Measurements from ENCODE around the gene CFTR. TPM values are rescaled to one million over a fixed set of nuclear protein-coding genes. Genes with fewer than 3 reads are reported as not detected.
A peak's percentile ranks its signal among the peaks of the same experiment; 100 is the strongest.

The CFTR gene
- polyA plus RNA-seq, 4 donors, result 23.5 to 51.0 (median 26.5) TPM

- 70 to 75% (median 74%) methylated on average over 3 of the region's 3 CpGs for WGBS, 3 donors
- H3K4me1 ChIP-seq (ENCODE audit: control insufficient read depth in 3 of 3, insufficient read depth in 2 of 3, low read depth in 1 of 3, low read length in 2 of 3), result peaks cover 0 to 33% (median 2%) of the 10 kb centered on the region in 3 donors
- H3K27ac ChIP-seq (ENCODE audit: low read depth in 1 of 3, low read length in 2 of 3), result peak overlapping the region in 1 of 3 donors; percentile 75
- H3K4me3 ChIP-seq (ENCODE audit: low read depth in 1 of 3, low read length in 3 of 3), result no peak overlapping the region
- peaks cover 0 to 4% (median 0%) of the 10 kb centered on the region in 3 donors for H3K36me3 ChIP-seq (ENCODE audit: control insufficient read depth in 3 of 3, insufficient read depth in 2 of 3, low read depth in 1 of 3, low read length in 3 of 3)
- peaks cover 0 to 3% of the 10 kb centered on the region in 2 donors for H3K9me3 ChIP-seq (ENCODE audit: control insufficient read depth in 2 of 2, insufficient read depth in 1 of 2, low read depth in 1 of 2, low read length in 1 of 2)
- FAIRE-seq (no peak), DNase-seq (peak in 1 of 2 donors; percentile 72)
- H3K27me3 ChIP-seq (ENCODE audit: control insufficient read depth in 3 of 3, insufficient read depth in 3 of 3, low read length in 3 of 3), result no peaks in the 10 kb centered on the region
These were observed 195.9 kb downstream of the CFTR start for GRCh38 chr7:117675497-117676435.

DNA sequence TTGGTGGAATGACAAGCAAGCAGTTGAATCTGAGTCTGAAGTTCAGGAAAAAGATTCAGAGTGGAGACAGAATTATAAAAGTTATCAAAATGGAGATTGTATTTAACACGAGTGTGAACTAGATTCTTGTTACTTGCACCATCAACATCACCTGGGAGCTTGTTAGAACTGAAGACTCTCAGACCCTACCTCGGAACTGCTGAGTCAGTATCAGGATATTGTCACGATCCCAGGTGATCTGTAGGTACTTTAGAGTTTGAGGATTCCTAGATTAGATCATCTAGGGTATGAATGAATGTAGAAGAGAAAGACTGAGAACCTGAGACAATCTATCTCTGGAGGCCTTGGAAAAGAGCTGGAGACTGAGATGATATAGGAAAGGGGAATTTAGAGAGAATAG is 199.3 kb downstream of the CFTR start:
- peaks cover 0 to 34% (median 10%) of the 10 kb centered on the region in 3 donors for H3K4me1 ChIP-seq (ENCODE audit: control insufficient read depth in 3 of 3, insufficient read depth in 2 of 3, low read depth in 1 of 3, low read length in 2 of 3)
- 84 to 86% (median 86%) methylated on average over 3 of the region's 3 CpGs for WGBS, 3 donors
- H3K9me3 ChIP-seq (ENCODE audit: control insufficient read depth in 2 of 2, insufficient read depth in 1 of 2, low read depth in 1 of 2, low read length in 1 of 2), result no peaks in the 10 kb centered on the region
- FAIRE-seq, result no peak
- H3K4me3 ChIP-seq (ENCODE audit: low read depth in 1 of 3, low read length in 3 of 3), result no peak overlapping the region
- no peaks in the 10 kb centered on the region for H3K36me3 ChIP-seq (ENCODE audit: control insufficient read depth in 3 of 3, insufficient read depth in 2 of 3, low read depth in 1 of 3, low read length in 3 of 3)
- no peaks in the 10 kb centered on the region for H3K27me3 ChIP-seq (ENCODE audit: control insufficient read depth in 3 of 3, insufficient read depth in 3 of 3, low read length in 3 of 3)
- DNase-seq, result no peak
- H3K27ac ChIP-seq (ENCODE audit: low read depth in 1 of 3, low read length in 2 of 3), result no peak overlapping the region

DNA sequence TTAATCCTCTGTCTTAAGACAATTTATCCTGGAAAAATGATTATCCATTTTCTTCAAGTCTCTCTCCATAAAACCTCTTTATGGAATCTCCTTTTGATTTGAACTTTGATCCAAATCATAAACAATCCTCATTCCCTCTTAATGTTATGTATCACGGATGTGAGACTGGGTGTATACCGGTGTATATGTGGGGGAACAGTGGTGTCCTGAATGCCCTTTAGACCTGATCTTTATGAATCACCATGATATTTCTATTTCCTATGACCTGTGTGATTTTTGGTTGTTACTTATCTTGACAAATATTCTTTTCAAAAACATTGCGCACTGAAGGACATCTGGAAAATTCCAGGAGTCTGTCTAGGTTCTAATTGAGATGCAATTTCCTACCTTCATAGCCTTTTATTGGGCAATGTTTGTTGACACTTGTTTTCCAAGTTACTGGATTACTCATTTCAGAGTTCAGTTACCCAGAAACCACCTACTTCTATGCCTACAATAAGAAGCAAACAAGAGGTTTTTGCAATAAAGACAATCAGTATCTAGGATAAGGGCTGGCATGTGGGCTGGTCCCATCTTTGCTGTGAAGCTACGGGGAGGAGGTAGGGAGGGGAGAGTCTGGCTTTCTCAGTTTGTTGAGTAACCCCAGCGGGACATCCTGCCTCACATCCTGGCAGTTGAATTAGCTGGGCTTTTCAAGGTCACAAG is 203.0 kb downstream of the CFTR start:
- FAIRE-seq (peak; percentile 93), DNase-seq (peak; percentile 85 to 91)
- H3K36me3 ChIP-seq (ENCODE audit: control insufficient read depth in 3 of 3, insufficient read depth in 2 of 3, low read depth in 1 of 3, low read length in 3 of 3), result no peaks in the 10 kb centered on the region
- H3K27me3 ChIP-seq (ENCODE audit: control insufficient read depth in 3 of 3, insufficient read depth in 3 of 3, low read length in 3 of 3), result no peaks in the 10 kb centered on the region
- no peaks in the 10 kb centered on the region for H3K9me3 ChIP-seq (ENCODE audit: control insufficient read depth in 2 of 2, insufficient read depth in 1 of 2, low read depth in 1 of 2, low read length in 1 of 2)
- H3K27ac ChIP-seq (ENCODE audit: low read depth in 1 of 3, low read length in 2 of 3), result peak overlapping the region; percentile 67 to 78 (median 70)
- WGBS, 3 donors, result 15 to 57% (median 34%) methylated on average over 5 of the region's 5 CpGs
- H3K4me1 ChIP-seq (ENCODE audit: control insufficient read depth in 3 of 3, insufficient read depth in 2 of 3, low read depth in 1 of 3, low read length in 2 of 3), result peaks cover 0 to 30% (median 8%) of the 10 kb centered on the region in 3 donors
- H3K4me3 ChIP-seq (ENCODE audit: low read depth in 1 of 3, low read length in 3 of 3), result no peak overlapping the region

- Histone ChIP-seq H3K9me3 (ENCODE audit: control insufficient read depth in 2 of 2, insufficient read depth in 1 of 2, low read depth in 1 of 2, low read length in 1 of 2) (no peaks in the 10 kb centered on the region), H3K4me1 (ENCODE audit: control insufficient read depth in 3 of 3, insufficient read depth in 2 of 3, low read depth in 1 of 3, low read length in 2 of 3) (peaks cover 0 to 33% (median 8%) of the 10 kb centered on the region in 3 donors), H3K27me3 (ENCODE audit: control insufficient read depth in 3 of 3, insufficient read depth in 3 of 3, low read length in 3 of 3) (no peaks in the 10 kb centered on the region), H3K4me3 (ENCODE audit: low read depth in 1 of 3, low read length in 3 of 3) (no peak overlapping the region), H3K36me3 (ENCODE audit: control insufficient read depth in 3 of 3, insufficient read depth in 2 of 3, low read depth in 1 of 3, low read length in 3 of 3) (no peaks in the 10 kb centered on the region), H3K27ac (ENCODE audit: low read depth in 1 of 3, low read length in 2 of 3) (peak overlapping the region; percentile 67 to 78 (median 70))
- WGBS, 3 donors, result 76 to 86% (median 77%) methylated on average over 8 of the region's 8 CpGs
- DNase-seq, result no peak
- FAIRE-seq, result no peak
These were observed 203.8 kb downstream of the CFTR start for GRCh38 chr7:117683430-117684175.

- Histone ChIP-seq H3K4me1 (ENCODE audit: control insufficient read depth in 3 of 3, insufficient read depth in 2 of 3, low read depth in 1 of 3, low read length in 2 of 3) (peaks cover 2 to 49% (median 10%) of the 10 kb centered on the region in 3 donors), H3K27me3 (ENCODE audit: control insufficient read depth in 3 of 3, insufficient read depth in 3 of 3, low read length in 3 of 3) (no peaks in the 10 kb centered on the region), H3K9me3 (ENCODE audit: control insufficient read depth in 2 of 2, insufficient read depth in 1 of 2, low read depth in 1 of 2, low read length in 1 of 2) (no peaks in the 10 kb centered on the region), H3K36me3 (ENCODE audit: control insufficient read depth in 3 of 3, insufficient read depth in 2 of 3, low read depth in 1 of 3, low read length in 3 of 3) (no peaks in the 10 kb centered on the region), H3K4me3 (ENCODE audit: low read depth in 1 of 3, low read length in 3 of 3) (no peak overlapping the region), H3K27ac (ENCODE audit: low read depth in 1 of 3, low read length in 2 of 3) (no peak overlapping the region)
- FAIRE-seq (no peak), DNase-seq (no peak)
These were observed 206.0 kb downstream of the CFTR start for GRCh38 chr7:117685795-117686194.

DNA sequence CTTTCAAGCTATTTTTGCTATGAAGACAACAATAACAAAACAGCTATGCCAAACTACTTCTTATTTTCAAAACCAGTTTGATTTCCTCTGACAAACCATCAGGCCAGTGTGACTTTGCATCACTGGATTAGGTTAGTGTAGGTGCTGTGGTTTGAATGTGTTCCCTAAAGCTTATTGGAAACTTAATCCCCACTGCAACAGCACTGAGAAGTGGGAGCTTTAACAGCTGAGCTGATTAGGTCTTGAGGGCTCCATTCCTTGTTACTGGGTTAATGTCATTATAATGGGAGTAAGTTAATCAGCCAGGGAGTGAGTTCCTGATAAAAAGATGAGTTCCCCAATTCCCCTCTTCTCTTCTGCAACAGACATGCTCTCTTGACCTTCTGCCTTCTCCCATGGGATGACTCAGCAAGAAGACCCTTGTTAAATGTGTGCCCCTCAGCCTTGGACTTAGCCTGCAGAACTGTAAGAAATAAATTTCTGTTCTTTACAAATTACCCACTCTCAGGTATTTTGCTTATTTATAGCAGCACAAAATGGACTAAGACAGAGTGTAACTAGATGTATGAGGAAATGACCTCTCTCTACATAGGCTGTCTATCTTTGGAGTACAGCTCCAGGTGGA is 206.6 kb downstream of the CFTR start:
- H3K27ac ChIP-seq (ENCODE audit: low read depth in 1 of 3, low read length in 2 of 3), result peak overlapping the region in 1 of 3 donors; percentile 5
- peaks cover 2 to 49% (median 10%) of the 10 kb centered on the region in 3 donors for H3K4me1 ChIP-seq (ENCODE audit: control insufficient read depth in 3 of 3, insufficient read depth in 2 of 3, low read depth in 1 of 3, low read length in 2 of 3)

GRCh38 chr7:117688126-117688525 is 208.3 kb downstream of the CFTR start:
- no peak for FAIRE-seq
- 90 to 98% (median 93%) methylated on average over 2 of the region's 2 CpGs for WGBS, 3 donors
- no peaks in the 10 kb centered on the region for H3K9me3 ChIP-seq (ENCODE audit: control insufficient read depth in 2 of 2, insufficient read depth in 1 of 2, low read depth in 1 of 2, low read length in 1 of 2)
- H3K4me3 ChIP-seq (ENCODE audit: low read depth in 1 of 3, low read length in 3 of 3), result no peak overlapping the region
- no peaks in the 10 kb centered on the region for H3K36me3 ChIP-seq (ENCODE audit: control insufficient read depth in 3 of 3, insufficient read depth in 2 of 3, low read depth in 1 of 3, low read length in 3 of 3)
- H3K27ac ChIP-seq (ENCODE audit: low read depth in 1 of 3, low read length in 2 of 3), result peak overlapping the region in 1 of 3 donors; percentile 37
- H3K4me1 ChIP-seq (ENCODE audit: control insufficient read depth in 3 of 3, insufficient read depth in 2 of 3, low read depth in 1 of 3, low read length in 2 of 3), result peaks cover 2 to 47% (median 8%) of the 10 kb centered on the region in 3 donors
- H3K27me3 ChIP-seq (ENCODE audit: control insufficient read depth in 3 of 3, insufficient read depth in 3 of 3, low read length in 3 of 3), result no peaks in the 10 kb centered on the region
- DNase-seq, result no peak

More for the DNA sequence above, 206.6 kb downstream of the CFTR start:
- FAIRE-seq (no peak), DNase-seq (no peak)
- H3K9me3 ChIP-seq (ENCODE audit: control insufficient read depth in 2 of 2, insufficient read depth in 1 of 2, low read depth in 1 of 2, low read length in 1 of 2), result no peaks in the 10 kb centered on the region
- H3K4me3 ChIP-seq (ENCODE audit: low read depth in 1 of 3, low read length in 3 of 3), result no peak overlapping the region
- no peaks in the 10 kb centered on the region for H3K36me3 ChIP-seq (ENCODE audit: control insufficient read depth in 3 of 3, insufficient read depth in 2 of 3, low read depth in 1 of 3, low read length in 3 of 3)
- H3K27me3 ChIP-seq (ENCODE audit: control insufficient read depth in 3 of 3, insufficient read depth in 3 of 3, low read length in 3 of 3), result no peaks in the 10 kb centered on the region

DNA sequence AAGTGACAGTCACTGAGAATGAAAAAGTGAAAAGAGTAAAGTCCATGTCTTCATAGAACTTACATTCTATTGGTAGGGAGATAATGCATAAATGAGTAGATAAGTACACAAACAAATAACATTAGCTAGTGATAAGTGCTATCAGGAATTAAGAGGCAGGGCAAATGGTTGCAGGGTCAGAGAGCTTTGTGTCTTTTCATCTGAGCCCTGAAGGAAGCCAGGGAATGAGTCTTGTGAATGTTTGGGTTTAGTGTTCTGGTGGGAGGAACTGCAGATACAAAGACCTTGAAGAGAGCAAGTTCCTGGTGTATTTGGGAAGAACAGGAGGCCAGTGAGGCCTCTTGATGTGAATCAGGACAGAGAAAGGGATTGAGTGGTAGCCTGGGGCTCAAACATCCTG is 209.6 kb downstream of the CFTR start:
- H3K9me3 ChIP-seq (ENCODE audit: control insufficient read depth in 2 of 2, insufficient read depth in 1 of 2, low read depth in 1 of 2, low read length in 1 of 2), result no peaks in the 10 kb centered on the region
- H3K27ac ChIP-seq (ENCODE audit: low read depth in 1 of 3, low read length in 2 of 3), result peak overlapping the region in 2 of 3 donors; percentile 15 to 56
- H3K4me3 ChIP-seq (ENCODE audit: low read depth in 1 of 3, low read length in 3 of 3), result peak overlapping the region in 1 of 3 donors; percentile 16
- DNase-seq (peak; percentile 48 to 87), FAIRE-seq (no peak)
- no peaks in the 10 kb centered on the region for H3K27me3 ChIP-seq (ENCODE audit: control insufficient read depth in 3 of 3, insufficient read depth in 3 of 3, low read length in 3 of 3)
- no peaks in the 10 kb centered on the region for H3K36me3 ChIP-seq (ENCODE audit: control insufficient read depth in 3 of 3, insufficient read depth in 2 of 3, low read depth in 1 of 3, low read length in 3 of 3)
- H3K4me1 ChIP-seq (ENCODE audit: control insufficient read depth in 3 of 3, insufficient read depth in 2 of 3, low read depth in 1 of 3, low read length in 2 of 3), result peaks cover 2 to 36% (median 2%) of the 10 kb centered on the region in 3 donors

Measured in small intestine (tissue), 7 donors.